Stimulated activated memory B cell treated with anti-CD40 and anti-IgM and Interleukin-4, amounts not matched to agents 10 μg/mL and 1 μg/mL and 100 μg/mL, for 72 hours (primary cell): ENCODE measurements around the gene NOTUM.
A peak's percentile ranks its signal among the peaks of the same experiment; 100 is the strongest.
"Not testable (repeated sequence)": the region's sequence is repeated elsewhere in the genome, so short reads cannot be mapped to it uniquely, and the experiment has no call there.

Experiments
- ATAC-seq: fragments of 150-1000 bp; cut with Tn5 transposase; 2 replicates; pipeline ENCODE4 v1.10.0; 2021
- H3K27ac Mint-ChIP-seq: one replicate; pipeline ENCODE4 v1.8.0; 2022; ENCODE audit warnings: mild to moderate bottlenecking, mixed read lengths
- H3K27me3 Mint-ChIP-seq: one replicate; pipeline ENCODE4 v1.8.0; 2022; ENCODE audit warnings: mixed read lengths
- H3K36me3 Mint-ChIP-seq: one replicate; pipeline ENCODE4 v1.8.0; 2022; ENCODE audit warnings: mixed read lengths
- H3K4me1 Mint-ChIP-seq: one replicate; pipeline ENCODE4 v1.8.0; 2022; ENCODE audit warnings: mixed read lengths
- H3K4me3 Mint-ChIP-seq: one replicate; pipeline ENCODE4 v1.8.0; 2022; ENCODE audit warnings: mild to moderate bottlenecking, moderate library complexity, mixed read lengths
- H3K9me3 Mint-ChIP-seq: one replicate; pipeline ENCODE4 v1.8.0; 2022; ENCODE audit warnings: mixed read lengths

NOTUM gene

DNA sequence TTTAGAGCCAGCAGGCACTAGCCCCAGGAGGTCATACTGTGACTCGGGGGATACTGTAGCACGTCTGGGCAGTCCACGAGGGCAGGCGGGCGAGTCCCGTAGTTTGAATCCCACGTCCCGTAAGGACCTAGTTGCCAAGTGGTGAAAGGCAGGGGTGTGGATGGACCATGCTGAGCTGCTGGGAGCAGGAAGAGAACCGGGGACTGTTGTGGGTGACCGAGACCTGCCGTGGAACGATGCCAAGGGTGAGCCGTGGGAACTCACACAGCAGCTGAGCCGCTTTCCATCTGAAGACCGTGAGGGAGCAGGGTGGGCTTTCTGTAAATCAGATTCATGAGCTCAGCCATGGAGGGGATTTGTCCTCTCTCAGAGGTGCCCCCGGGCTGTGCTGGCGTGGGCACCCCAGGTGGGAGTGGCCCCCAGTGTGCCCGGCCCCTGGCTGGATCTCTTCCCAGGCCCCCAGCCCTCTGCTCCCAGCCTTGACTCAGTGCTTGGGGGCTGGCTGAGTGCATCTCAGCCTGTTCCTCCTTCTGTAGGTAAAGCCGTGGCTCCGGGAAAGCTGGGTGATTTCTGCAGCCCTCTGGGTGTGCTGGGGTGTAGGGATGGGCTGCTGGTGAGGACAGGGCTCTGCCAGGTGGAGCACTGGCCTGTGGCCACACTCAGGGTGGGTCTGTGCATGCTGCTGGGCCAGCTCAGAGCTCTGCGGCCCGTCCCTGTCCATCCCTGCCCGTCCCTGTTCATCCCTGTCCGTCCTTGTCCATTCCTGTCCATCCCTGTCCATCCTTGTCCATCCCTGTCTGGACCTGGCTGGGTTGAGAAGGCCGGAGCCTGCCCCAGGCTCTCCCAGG, 30.1 kb upstream of the NOTUM start:
- no peak overlapping the region for H3K27ac Mint-ChIP-seq
- no peaks in the 10 kb centered on the region for H3K9me3 Mint-ChIP-seq
- H3K36me3 Mint-ChIP-seq, result peaks cover 33% of the 10 kb centered on the region
- peaks cover 12% of the 10 kb centered on the region for H3K4me1 Mint-ChIP-seq
- no peak overlapping the region for H3K4me3 Mint-ChIP-seq
- no peaks in the 10 kb centered on the region for H3K27me3 Mint-ChIP-seq
- no peak for ATAC-seq

DNA sequence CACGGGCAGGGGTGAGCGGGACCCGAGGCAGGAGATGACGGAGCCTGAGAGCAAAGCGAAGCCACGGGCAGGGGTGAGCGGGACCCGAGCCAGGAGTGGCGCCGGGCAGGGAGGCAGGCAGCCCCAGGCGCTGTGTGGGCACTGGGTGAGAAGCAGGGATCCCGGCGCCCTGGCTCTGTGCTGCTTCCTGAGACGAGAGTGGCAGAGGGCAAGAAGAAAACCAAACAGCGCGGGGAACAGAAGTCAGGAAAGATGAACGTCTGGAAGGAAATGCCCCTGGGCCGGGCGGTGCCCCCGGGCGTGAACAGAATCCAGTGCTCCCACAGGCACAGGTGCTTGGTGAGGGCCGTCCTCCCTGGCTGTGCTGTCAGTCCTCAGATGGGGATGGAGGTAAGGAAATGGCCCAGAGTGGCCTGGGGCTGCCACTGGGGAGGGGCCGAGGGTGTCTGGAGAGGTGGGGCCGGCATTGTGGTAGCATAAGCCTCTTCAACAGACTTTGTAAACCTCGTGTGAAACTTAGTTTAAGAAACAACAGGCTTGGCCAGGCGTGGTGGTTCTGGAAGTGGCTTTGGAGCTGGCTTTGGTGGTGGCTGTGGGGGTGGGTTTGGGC, 26.3 kb upstream of the NOTUM start:
- ATAC-seq, result no peak
- Mint-ChIP-seq H3K4me1 (peaks cover 19% of the 10 kb centered on the region), H3K27me3 (no peaks in the 10 kb centered on the region), H3K4me3 (no peak overlapping the region), H3K36me3 (peaks cover 52% of the 10 kb centered on the region), H3K27ac (peak overlapping the region; percentile 40), H3K9me3 (no peaks in the 10 kb centered on the region)

DNA sequence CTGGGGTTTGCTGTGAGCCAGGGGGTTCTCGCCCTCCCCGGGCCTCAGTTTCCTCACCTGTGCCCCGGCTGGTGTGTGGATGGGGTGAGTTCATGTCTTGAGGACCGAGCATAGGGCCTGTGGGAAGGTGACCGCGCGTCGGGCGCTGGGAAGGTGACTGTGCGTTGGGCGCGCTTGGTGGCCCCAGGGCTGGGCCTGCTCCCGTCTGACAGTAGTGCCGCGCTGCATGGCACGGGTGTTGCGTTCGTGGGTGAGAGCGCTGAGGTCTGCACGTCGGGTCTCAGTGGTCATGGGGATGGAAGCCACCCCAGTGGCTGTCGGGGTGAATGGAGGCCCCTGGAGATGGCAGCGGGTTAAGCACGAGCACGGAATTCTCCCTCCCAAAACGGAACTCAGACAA, 25.6 kb upstream of the NOTUM start:
- Mint-ChIP-seq H3K9me3 (no peaks in the 10 kb centered on the region), H3K27ac (peak overlapping the region; percentile 40), H3K27me3 (no peaks in the 10 kb centered on the region), H3K4me3 (no peak overlapping the region), H3K36me3 (peaks cover 53% of the 10 kb centered on the region), H3K4me1 (peaks cover 20% of the 10 kb centered on the region)
- no peak for ATAC-seq

DNA sequence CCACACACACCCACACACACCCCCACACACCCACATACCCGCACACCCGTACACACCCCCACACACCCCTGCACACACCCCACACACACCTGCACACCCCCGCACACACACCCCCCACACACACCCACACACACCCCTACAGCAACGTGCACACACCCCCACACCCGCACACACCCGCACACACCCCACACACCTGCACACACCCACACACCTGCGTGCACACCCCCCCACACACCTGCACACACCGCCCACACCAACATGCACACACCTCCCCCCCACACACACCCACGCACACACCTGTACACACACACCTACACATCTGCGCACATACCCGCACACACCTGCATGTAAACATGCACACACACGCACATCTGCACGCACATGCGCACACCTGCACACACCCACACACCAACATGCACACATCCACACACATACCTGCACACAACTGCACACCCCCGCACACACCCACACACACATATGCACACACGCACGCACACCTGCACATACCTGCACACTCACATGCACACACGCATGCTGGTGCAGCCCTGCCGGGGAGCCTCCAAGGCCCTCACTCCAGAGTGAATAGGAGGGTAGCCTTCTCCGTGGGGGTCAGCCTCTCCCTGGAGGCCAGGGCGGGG, 23.9 kb upstream of the NOTUM start:
- peak; percentile 75 for ATAC-seq
- no peak overlapping the region for H3K27ac Mint-ChIP-seq
- no peaks in the 10 kb centered on the region for H3K9me3 Mint-ChIP-seq
- H3K27me3 Mint-ChIP-seq, result no peaks in the 10 kb centered on the region
- peaks cover 55% of the 10 kb centered on the region for H3K36me3 Mint-ChIP-seq
- peaks cover 22% of the 10 kb centered on the region for H3K4me1 Mint-ChIP-seq
- H3K4me3 Mint-ChIP-seq, result no peak overlapping the region

DNA sequence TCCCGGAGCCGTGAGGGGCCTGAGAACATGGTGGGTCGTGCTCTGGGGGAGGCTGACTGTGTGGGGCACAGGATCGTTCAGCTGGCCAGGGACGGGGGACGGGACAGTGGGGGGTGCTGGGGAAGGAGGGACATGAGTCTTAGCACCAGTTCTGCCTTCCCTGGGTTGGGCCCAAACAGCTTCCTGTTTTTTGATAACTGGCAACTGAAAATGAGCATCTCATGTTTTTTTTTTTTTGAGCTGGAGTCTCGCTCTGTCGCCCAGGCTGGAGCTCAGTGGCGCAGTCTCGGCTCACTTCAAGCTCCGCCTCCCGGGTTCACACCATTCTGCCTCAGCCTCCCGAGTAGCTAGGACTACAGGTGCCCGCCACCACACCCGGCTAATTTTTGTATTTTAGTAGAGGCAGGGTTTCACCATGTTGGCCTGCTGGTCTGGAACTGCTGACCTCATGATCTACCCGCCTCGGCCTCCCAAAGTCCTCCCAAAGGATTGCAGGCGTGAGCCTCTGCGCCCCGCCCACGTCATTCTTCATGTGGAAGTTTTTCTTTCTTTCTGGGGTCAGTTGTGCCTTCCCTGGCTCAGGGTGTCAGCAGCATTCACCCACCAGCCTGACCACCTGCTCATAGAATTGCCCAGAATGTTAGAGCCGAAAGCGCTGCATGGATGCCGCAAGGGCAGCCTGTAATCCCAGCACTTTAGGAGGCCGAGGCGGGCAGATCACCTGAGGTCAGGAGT, 22.8 kb upstream of the NOTUM start:
- peaks cover 32% of the 10 kb centered on the region for H3K4me1 Mint-ChIP-seq
- H3K9me3 Mint-ChIP-seq, result no peaks in the 10 kb centered on the region
- H3K27ac Mint-ChIP-seq, result no peak overlapping the region
- no peaks in the 10 kb centered on the region for H3K27me3 Mint-ChIP-seq
- peaks cover 53% of the 10 kb centered on the region for H3K36me3 Mint-ChIP-seq
- no peak overlapping the region for H3K4me3 Mint-ChIP-seq
- ATAC-seq, result no peak

DNA sequence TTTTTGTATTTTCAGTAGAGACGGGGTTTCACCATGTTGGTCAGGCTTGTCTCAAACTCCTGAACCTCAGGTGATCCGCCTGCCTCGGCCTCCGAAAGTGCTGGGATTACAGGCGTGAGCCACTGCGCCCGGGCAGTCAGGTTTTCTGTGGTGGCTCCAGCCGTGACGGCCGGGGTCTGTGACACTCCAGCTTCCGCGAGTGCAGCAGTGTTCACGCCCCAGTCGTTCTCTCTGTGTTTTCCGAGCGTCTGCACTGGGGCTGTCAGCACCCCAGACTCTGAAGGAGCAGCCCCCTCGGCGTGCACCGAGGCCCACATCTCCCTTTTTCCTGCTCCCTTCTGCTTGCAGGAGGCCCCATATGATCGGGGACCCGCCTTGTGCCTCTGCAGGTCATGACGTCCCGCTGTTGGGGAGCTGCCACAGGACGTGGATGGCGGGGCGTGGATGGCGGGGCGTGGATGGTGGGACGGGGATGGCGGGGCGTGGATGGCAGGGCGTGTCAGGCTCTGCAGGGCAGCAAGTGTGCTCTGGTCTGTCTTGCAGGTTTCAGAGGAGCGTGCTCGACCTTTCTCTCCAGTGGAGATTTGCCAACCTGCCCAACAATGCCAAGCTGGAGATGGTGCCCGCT, 22.1 kb upstream of the NOTUM start:
- Mint-ChIP-seq H3K27ac (peak overlapping the region; percentile 16), H3K27me3 (no peaks in the 10 kb centered on the region), H3K36me3 (peaks cover 50% of the 10 kb centered on the region), H3K9me3 (no peaks in the 10 kb centered on the region), H3K4me3 (no peak overlapping the region), H3K4me1 (peaks cover 39% of the 10 kb centered on the region)
- ATAC-seq, result no peak

DNA sequence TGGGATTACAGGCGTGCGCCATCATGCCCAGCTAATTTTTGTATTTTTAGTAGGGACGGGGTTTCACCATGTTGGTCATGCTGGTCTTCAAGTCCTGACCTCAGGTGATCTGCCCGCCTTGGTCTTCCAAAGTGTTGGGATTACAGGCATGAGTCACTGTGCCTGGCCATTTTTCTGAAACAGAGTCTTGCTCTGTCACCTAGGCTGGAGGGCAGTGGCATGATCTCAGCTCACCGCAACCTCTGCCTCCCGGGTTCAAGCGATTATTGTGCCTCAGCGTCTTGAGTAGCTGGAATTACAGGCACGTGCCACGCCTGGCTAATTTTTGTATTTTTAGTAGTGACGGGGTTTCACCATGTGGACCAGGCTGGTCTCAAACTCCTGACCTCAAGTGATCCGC, 20.5 kb upstream of the NOTUM start:
- H3K36me3 Mint-ChIP-seq, result peaks cover 39% of the 10 kb centered on the region
- not testable (repeated sequence) for H3K27ac Mint-ChIP-seq, H3K27me3 Mint-ChIP-seq, H3K4me3 Mint-ChIP-seq, ATAC-seq, H3K9me3 Mint-ChIP-seq
- peaks cover 41% of the 10 kb centered on the region for H3K4me1 Mint-ChIP-seq

DNA sequence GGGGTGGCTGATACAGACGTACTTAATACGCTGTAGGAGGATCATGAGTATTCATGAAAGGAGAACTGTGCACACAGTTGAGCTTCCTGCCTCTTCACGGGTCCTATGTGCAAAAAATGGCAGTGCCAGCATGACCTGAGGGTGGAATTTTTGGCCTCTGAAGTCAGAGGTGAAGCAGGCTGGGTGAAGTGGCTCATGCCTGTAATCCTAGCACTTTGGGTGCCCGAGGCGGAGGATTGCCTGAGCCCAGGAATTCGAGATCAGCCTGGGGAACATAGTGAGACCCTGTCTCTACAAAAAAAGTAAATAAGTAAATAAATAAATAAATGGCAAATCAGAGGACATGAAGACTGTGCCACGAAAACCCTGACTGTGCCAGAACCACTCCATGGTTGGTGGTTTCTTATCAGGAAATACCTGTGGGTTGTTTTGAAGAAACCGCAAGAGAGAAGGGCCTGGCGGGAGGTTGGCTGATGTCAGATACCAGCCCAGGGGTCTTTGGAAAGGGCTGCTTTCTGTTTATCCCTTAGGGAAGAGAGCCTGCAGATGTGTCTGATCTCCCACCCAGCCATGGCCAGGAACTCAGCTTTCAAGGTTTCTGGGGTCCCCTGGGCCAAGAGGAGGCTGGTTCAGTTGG, 19.8 kb upstream of the NOTUM start:
- Mint-ChIP-seq H3K9me3 (no peaks in the 10 kb centered on the region), H3K4me3 (no peak overlapping the region), H3K4me1 (peaks cover 46% of the 10 kb centered on the region), H3K36me3 (peaks cover 37% of the 10 kb centered on the region), H3K27me3 (no peaks in the 10 kb centered on the region), H3K27ac (no peak overlapping the region)
- ATAC-seq, result no peak

DNA sequence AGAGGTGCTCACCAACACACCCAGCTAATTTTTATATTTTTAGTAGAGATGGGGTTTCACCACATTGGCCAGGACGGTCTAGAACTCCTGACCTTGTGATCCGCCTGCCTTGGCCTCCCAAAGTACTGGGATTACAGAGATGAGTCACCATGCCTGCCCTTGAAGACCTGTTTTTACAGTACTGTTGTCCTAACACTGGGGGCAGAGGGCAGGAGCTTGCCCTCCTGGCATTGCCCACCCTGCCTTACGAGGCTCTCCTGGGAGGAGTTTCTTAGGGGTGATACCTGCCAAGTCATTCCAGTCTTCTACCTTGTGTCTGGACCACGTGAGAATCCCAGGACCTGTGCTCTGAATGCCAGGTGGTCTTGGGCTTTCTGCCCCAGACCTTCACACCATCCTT, 19.1 kb upstream of the NOTUM start:
- ATAC-seq, result no peak
- Mint-ChIP-seq H3K27me3 (no peaks in the 10 kb centered on the region), H3K27ac (peak overlapping the region; percentile 41), H3K9me3 (no peaks in the 10 kb centered on the region), H3K36me3 (peaks cover 32% of the 10 kb centered on the region), H3K4me3 (no peak overlapping the region), H3K4me1 (peaks cover 46% of the 10 kb centered on the region)

DNA sequence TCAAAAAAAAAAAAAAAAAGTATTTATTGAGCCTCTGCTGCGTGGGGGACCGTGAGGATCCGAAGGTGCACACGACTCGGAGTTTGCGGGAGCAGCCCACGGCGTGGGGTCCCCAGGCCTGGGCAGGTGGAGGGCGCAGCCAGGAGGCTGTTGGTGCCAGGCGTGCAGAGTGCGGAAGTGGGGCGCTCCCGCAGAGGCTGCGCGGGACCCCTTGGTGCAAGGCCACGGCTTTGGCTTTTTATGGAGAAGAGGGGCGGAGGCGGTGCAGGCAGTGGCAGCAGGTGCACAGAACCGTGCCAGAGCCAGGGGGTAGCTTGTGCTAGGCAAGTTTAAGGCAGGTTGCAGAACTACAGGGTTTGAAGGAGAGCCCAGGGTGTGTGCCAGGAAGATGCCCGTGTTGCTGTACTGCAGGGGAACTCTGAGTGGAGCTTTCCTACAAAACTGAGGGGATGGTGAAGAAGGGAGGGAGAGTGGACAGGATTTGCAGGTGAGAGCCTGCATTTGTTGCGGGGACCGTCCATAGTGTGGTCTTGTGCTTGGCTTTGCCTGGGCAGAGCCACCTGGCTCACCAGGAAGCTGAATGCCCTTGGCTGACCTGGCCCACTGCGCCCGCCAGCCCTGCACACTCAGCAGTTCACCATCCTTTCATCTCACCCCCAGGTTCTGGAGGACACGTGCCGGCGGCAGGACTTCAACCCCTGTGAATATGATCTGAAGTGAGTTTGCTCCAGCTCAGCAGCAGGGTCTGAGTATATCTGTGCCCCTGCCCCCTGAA, 17.7 kb upstream of the NOTUM start:
- Mint-ChIP-seq H3K4me3 (peak overlapping the region; percentile 76), H3K27ac (peak overlapping the region; percentile 93), H3K9me3 (no peaks in the 10 kb centered on the region), H3K36me3 (peaks cover 22% of the 10 kb centered on the region), H3K4me1 (peaks cover 46% of the 10 kb centered on the region), H3K27me3 (no peaks in the 10 kb centered on the region)
- ATAC-seq, result no peak

DNA sequence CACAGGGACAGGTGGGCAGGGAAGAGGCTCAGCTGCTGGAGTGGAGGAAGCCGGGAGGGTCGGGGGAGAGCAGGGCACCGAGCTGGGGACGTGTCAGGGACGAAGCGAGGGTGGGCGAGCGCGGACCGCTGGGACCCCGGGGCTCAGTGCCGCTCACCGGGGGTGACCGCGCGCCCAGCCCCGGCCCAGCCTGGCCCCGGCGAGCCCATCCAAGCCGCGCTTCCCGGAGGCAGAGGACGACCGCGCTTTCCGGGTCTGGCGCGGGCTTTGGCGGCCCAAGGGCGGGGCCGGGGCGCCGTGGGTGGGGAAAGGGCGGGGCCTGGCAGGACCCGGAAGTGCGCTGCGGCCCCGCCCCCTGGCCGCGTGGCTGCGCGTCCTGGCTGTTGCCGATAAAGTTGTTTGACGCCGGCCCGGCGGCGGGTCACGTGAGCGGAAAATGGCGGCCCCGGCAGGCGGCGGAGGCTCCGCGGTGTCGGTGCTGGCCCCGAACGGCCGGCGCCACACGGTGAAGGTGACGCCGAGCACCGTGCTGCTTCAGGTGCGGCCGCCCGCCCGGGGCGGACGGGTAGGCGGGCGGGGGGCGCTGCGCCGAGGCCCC, 16.3 kb upstream of the NOTUM start, which contains the start of gene ASPSCR1:
TSS of gene ASPSCR1 (plus strand) at position 419 of the 598 bp plus-strand sequence. CDS start at position 437, 18 bp downstream.
- Mint-ChIP-seq H3K4me1 (peaks cover 39% of the 10 kb centered on the region), H3K9me3 (no peaks in the 10 kb centered on the region), H3K27ac (peak within 1 kb of the TSS; percentile 93), H3K36me3 (peaks cover 15% of the 10 kb centered on the region), H3K4me3 (peak within 1 kb of the TSS; percentile 97), H3K27me3 (no peaks in the 10 kb centered on the region)
- peak; percentile 97 for ATAC-seq

DNA sequence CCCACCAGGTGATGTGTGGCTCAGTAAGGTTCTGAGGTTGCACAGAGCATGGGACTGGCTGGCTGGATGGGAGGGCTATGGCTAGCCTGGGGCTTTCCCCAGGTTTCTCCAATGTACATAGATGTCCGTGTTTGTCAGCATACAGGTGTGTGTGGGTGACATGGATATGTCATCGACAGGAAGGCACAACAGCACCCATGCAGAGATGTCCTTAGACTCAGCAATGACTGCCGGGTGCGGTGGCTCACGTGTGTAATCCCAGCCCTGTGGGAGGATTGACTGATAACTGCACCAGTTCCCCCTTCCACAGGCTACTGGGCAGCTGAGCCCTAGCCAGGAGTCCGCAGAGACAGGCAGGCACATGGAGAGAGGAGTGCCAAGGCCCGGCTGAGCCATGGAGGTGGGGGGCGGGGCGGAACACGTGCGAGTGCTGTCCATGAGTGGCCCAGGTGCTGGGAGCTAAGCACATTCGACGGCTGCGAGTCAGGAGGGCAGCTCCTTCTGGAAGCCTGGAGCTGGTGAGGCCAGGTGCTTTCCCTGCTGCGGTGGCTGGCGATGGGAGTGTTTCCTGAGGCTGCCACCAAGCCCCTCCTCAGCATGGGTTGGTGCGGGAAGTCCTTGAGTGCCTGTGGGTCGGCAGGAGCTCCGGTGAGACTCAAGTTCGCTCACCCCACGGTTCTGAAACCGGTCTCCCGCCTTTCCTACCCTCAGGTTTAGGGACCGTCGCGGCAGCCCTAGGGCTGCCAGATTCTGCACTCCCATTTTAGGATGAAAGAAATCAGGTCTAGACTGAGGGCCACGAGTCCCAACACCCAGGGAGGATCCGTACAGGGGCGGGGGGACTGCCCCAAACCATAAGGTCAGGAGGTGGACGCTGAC, 15.6 kb upstream of the NOTUM start:
- peak overlapping the region; percentile 93 for H3K27ac Mint-ChIP-seq
- H3K27me3 Mint-ChIP-seq, result no peaks in the 10 kb centered on the region
- ATAC-seq, result no peak

DNA sequence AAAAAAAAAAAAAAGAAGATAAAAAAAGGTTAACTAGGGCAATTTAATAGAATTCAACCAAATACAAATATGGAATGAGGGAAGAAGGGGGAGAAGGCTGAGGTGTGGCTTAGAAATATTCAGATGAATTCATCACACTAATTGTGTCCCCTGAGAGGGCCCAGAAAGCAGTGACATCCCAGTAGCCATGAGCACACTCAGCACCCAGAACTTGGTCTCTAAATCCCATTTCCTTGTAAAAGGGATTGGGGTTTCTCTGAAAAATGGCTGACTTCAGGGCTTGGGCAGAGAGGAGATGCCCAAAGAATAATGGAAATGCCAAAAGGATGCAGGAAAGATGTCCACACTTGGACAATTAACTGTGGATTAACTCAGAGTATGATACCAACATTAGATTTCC, 12.4 kb upstream of the NOTUM start:
- Mint-ChIP-seq H3K4me1 (peaks cover 22% of the 10 kb centered on the region), H3K36me3 (no peaks in the 10 kb centered on the region), H3K27me3 (no peaks in the 10 kb centered on the region)

More for the DNA sequence above, 15.6 kb upstream of the NOTUM start:
- peaks cover 38% of the 10 kb centered on the region for H3K4me1 Mint-ChIP-seq
- H3K4me3 Mint-ChIP-seq, result peak overlapping the region; percentile 97
- peaks cover 14% of the 10 kb centered on the region for H3K36me3 Mint-ChIP-seq
- H3K9me3 Mint-ChIP-seq, result no peaks in the 10 kb centered on the region

More for the DNA sequence above, 12.4 kb upstream of the NOTUM start:
- no peak overlapping the region for H3K27ac Mint-ChIP-seq
- no peak for ATAC-seq
- no peak overlapping the region for H3K4me3 Mint-ChIP-seq
- no peaks in the 10 kb centered on the region for H3K9me3 Mint-ChIP-seq
